ENCODE data around the gene WDFY3. TPM values are rescaled to one million over a fixed set of nuclear protein-coding genes. Genes with fewer than 3 reads are reported as not detected.

WDFY3 gene
- polyA plus RNA-seq, 5 donors = 24.0 to 44.9 (median 40.6) TPM

GRCh38 chr4:84908876-84909275 lies 57.6 kb downstream of the WDFY3 start:
- DNase-seq = no peak

- no peak for DNase-seq
Observed at GRCh38 chr4:84907145-84907544, 59.3 kb downstream of the WDFY3 start.

- DNase-seq = no peak
Observed at GRCh38 chr4:84905646-84906045, 60.8 kb downstream of the WDFY3 start.

GRCh38 chr4:84901740-84902281 lies 64.7 kb downstream of the WDFY3 start:
- no peak for DNase-seq

GRCh38 chr4:84901173-84901572 lies 65.3 kb downstream of the WDFY3 start:
- no peak for DNase-seq

- DNase-seq = no peak
Observed at GRCh38 chr4:84899616-84900015, 66.9 kb downstream of the WDFY3 start.

GRCh38 chr4:84897516-84897915 lies 69.0 kb downstream of the WDFY3 start:
- no peak for DNase-seq

GRCh38 chr4:84895283-84895682 lies 71.2 kb downstream of the WDFY3 start:
- no peak for DNase-seq

- DNase-seq = peak; percentile 12 to 21
Observed at GRCh38 chr4:84894621-84895020, 71.9 kb downstream of the WDFY3 start.

- no peak for DNase-seq
Observed at GRCh38 chr4:84892950-84893349, 73.5 kb downstream of the WDFY3 start.

GRCh38 chr4:84887824-84888223 lies 78.7 kb downstream of the WDFY3 start:
- no peak for DNase-seq

- DNase-seq = no peak
Observed at GRCh38 chr4:84879651-84880200, 86.8 kb downstream of the WDFY3 start.

GRCh38 chr4:84878546-84878945 lies 87.9 kb downstream of the WDFY3 start:
- DNase-seq = no peak

GRCh38 chr4:84878090-84878489 lies 88.4 kb downstream of the WDFY3 start:
- no peak for DNase-seq

GRCh38 chr4:84877051-84877833 lies 89.2 kb downstream of the WDFY3 start:
- no peak for DNase-seq

GRCh38 chr4:84875636-84876371 lies 90.7 kb downstream of the WDFY3 start:
- no peak for DNase-seq

- DNase-seq = no peak
Observed at GRCh38 chr4:84874619-84875018, 91.9 kb downstream of the WDFY3 start.

GRCh38 chr4:84870398-84871163 lies 95.9 kb downstream of the WDFY3 start:
- no peak for DNase-seq

GRCh38 chr4:84866295-84866694 lies 100.2 kb downstream of the WDFY3 start:
- DNase-seq = no peak

GRCh38 chr4:84865600-84865999 lies 100.9 kb downstream of the WDFY3 start:
- DNase-seq = no peak

GRCh38 chr4:84862064-84862463 lies 104.4 kb downstream of the WDFY3 start:
- DNase-seq = no peak

- no peak for DNase-seq
Observed at GRCh38 chr4:84857296-84857695, 109.2 kb downstream of the WDFY3 start.
